TTC549 (cell line): ENCODE data around the gene C17orf107.

Source experiments
- FAIRE-seq: peaks from 2 replicates; lab custom pipeline; 2012; peaks lifted over from hg19 to GRCh38; lab: Jason Lieb, UNC

C17orf107 gene

DNA sequence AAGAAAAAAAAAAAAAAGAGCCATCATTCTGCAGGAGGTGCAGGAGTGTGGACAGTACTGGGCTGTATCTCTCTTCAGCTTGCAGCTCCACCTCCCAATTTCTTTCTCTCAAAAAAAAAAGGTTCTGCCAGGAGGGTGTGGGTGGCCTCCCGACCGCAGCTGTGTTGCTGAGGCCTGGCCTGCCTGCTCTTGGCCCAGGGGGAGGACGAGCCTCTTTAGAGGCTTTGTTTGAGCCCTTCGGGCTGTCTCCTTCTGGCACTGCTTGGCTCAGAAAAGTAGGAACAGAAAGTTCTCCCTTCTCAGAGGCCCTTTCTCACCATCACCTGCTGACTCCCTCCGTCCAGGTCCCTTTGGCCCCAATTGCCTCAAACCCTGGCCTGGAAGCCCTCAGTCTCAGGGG is 22.2 kb upstream of the C17orf107 start:
- no peak for FAIRE-seq

DNA sequence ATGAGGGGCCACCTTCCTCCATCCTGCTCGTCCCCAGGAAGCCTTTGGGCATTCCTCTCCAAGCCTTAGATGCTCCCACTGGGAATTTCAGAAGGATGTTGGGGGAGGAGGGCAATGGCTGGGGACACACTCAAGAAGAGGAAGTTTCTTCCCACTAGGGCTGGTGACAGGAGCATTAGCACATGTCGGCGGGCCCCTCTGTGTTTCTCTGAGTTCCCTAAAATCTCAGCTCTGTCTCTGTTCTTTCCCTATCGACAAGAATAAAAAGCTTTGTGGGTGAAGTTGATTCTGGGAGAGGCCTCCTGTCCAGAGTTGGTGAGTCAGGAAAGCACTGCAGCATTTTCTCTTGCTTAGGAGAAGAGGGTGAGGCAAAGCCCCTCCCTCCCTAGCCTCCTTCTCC is 19.7 kb upstream of the C17orf107 start:
- FAIRE-seq, result no peak

DNA sequence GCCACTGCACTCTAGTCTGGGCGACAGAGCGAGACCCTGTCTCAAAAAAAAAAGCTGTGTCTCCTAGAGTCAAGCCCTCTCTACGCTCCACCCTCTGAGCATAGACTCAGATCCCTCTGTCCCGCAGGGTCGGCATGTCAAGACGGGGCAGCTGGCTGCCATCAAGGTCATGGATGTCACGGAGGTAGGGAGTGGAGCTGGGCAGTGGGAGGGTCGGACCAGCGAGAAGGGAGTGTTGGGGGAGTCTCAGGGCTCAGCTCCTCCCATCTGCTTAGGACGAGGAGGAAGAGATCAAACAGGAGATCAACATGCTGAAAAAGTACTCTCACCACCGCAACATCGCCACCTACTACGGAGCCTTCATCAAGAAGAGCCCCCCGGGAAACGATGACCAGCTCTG is 18.5 kb upstream of the C17orf107 start:
- no peak for FAIRE-seq

DNA sequence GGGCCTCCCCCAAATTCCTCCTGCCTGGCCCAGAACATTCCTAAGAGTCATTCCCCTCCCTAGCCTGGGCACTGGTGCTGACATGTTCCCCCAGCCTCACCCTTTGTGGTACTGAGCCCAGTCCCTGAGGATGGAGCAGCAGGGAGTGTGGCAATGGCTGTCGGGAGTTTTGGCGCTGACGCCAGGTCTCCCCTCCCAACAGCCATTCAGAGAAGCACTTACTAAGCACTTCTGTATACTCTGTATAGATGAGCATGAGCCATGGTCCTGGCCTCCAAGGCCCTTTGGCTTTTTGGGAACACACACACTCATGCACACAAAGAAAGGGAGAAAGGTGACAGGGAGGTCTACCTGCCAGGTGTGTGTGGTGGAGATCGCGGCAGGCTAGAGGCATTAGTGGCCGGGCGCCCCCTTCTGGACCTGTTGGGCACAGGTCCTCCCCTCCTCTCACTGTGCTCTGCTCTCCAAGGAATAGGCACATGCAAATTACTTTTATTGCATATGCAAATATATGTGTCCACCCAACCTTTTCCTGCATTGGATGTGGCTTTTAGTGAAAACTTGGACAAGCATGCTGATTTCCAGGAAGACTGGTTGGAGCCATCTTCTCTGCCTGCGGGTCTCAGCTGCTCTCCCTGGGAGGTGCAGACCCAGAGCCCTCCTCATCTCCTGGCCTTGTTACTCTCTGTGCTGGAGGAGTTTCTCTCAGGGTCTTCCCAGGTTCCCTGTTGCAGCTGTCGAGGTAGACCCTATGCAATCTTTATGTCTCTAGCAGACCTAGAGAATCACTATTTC is 17.4 kb upstream of the C17orf107 start:
- no peak for FAIRE-seq

DNA sequence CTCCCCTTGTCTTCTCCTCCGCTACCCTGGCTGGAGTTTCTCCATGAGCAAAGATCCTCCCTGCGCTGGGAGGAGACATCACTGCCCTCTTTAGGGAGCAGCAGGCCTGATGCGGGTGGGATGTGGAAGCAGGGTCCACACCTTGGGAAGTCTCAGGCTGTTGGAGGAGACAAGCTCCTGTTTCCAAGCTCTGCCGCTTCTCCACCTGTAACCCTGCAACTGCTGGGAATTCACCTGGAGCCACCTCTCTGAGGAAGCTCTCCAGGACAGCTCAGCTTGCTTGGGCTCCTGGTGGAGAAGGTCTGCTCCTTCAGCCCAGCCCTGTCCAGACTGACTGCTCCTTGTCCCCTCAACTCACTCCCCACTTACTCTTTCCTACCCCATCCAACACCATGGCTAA is 14.8 kb upstream of the C17orf107 start:
- FAIRE-seq, result no peak

DNA sequence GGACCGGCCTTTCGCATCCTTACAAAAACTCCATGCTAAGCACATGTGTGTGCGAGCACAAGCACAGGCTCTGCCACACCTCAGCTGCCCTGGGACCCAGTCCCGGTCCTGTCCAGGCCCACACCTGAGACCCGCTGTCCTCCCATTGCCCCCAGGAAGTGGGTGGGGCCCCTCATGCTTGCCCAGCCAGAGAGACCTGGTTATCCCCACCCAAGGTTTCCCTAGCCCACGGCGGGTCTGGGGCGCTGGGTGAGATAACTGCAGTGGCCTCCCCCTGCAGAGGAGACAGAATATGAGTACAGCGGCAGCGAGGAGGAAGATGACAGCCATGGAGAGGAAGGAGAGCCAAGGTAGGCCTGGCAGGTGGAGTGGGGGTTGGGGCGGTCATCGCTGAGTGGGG is 12.5 kb upstream of the C17orf107 start:
- no peak for FAIRE-seq

DNA sequence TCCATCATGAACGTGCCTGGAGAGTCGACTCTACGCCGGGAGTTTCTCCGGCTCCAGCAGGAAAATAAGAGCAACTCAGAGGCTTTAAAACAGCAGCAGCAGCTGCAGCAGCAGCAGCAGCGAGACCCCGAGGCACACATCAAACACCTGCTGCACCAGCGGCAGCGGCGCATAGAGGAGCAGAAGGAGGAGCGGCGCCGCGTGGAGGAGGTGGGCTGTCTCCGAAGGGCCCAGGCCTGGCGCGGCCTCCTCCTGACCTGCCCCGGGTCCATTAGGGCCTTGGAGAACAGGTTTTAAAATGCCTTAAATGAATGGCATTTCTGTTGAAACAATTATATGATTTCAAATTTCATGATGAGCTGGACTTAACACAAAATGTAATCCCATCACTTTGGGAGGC is 11.8 kb upstream of the C17orf107 start:
- no peak for FAIRE-seq

DNA sequence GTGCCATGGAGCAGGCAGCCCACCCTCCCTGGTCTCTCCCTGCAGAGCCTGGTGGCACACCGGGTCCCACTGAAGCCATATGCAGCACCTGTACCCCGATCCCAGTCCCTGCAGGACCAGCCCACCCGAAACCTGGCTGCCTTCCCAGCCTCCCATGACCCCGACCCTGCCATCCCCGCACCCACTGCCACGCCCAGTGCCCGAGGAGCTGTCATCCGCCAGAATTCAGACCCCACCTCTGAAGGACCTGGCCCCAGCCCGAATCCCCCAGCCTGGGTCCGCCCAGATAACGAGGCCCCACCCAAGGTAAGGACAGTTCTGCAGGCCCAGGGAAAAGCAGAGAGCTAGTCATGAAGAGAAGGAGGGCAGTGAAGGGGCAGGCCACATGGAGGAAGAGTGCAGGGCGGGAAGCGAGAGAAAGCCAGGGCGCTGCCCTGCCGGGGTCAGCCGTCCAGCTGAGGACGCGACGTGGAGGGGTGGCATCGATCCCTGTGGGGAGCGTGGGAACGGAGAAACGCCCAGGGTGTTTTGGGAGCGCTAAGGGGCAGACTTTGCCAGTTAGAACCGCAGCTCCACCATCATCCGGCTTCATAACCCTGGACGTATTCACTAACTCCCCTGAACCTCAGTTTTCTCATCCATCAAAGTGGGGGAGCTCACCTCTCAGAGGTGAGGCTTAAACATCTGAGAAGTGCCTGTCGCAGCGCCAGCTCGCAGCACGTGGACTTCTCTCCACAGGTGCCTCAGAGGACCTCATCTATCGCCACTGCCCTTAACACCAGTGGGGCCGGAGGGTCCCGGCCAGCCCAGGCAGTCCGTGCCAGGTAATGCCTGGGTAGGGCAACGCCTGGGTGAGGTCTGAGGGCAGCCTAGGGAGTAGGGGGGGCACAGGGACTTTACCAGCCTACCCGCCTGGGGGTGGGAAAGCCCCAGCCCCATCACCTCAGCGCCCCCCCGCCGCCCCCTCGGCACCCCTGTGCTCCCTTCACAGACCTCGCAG is 7.6 kb upstream of the C17orf107 start:
- no peak for FAIRE-seq

DNA sequence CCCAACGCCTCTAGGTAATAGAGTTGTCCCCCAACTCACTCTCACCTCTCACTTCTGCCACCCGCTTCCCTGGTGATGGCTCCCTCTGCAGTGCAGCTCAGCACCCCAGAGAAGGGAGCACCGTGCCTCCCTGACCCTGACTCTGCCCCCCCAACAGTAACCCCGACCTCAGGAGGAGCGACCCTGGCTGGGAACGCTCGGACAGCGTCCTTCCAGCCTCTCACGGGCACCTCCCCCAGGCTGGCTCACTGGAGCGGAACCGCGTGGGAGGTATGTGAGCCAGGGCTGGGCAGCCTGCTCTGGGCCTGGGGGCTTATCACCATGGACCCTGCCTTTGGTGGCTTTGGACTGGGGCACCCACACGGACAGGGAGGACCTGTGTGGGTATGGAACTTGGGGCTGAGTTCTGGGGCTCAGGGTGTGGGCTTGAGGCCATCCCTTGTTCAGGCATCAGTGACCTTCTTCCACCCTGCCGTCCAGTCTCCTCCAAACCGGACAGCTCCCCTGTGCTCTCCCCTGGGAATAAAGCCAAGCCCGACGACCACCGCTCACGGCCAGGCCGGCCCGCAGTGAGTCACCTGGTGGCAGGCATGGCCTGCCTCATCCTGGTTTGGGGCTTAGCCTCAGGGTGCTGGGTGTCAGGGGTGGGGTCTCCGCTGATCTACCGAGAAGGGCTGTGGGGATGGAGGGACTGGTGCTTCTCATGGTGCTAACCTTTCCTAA is 6.7 kb upstream of the C17orf107 start:
- FAIRE-seq, result no peak

DNA sequence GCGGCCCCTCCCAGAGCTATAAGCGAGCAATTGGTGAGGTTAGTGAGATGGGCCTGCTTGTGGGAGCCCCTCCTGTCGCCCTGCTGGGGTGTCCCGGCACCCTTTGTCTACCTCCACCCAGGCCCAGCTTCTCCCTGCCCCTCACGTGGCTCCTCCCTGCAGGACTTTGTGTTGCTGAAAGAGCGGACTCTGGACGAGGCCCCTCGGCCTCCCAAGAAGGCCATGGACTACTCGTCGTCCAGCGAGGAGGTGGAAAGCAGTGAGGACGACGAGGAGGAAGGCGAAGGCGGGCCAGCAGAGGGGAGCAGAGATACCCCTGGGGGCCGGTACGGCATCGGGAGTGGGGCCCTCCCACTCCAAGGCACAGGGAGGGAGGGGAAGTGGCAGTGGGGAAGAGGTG is 6.1 kb upstream of the C17orf107 start:
- no peak for FAIRE-seq

DNA sequence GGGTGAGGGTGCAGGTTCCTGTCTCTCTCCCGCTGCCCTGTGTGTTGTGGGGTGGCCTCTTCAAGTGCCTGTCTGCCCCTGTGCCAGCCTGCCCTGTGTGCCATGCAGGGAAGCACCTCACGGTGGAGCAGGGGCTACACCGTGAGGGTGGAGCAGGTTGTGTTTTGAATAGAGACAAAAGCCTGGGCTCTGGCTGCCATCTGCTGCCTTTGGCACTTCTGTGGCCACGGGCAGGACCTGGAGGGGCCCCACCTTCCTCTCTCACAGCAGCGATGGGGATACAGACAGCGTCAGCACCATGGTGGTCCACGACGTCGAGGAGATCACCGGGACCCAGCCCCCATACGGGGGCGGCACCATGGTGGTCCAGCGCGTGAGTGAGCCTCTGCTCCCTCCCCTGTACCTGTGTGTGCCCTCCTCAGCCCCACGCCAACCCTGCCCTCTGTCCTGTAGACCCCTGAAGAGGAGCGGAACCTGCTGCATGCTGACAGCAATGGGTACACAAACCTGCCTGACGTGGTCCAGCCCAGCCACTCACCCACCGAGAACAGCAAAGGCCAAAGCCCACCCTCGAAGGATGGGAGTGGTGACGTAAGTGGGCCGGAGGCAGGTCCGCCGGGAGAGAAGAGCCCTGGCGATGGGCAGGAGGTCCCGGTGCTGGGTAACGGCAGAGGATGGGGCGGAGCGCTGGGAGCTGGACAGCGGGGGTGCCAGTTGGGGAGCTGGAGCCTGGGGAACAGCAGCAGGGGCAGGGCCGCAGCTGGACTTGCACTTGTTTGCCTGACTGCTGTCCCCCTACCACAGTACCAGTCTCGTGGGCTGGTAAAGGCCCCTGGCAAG is 5.4 kb upstream of the C17orf107 start:
- no peak for FAIRE-seq

DNA sequence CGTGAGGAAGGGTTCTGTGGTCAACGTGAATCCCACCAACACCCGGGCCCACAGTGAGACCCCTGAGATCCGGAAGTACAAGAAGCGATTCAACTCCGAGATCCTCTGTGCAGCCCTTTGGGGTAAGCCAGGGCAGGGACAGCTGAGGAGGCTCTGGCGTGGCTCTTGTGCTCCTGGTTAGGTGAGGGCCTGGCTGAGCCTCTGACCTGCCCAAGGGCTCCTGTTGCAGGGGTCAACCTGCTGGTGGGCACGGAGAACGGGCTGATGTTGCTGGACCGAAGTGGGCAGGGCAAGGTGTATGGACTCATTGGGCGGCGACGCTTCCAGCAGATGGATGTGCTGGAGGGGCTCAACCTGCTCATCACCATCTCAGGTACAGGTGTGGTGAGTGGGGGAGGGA is 4.2 kb upstream of the C17orf107 start:
- no peak for FAIRE-seq

DNA sequence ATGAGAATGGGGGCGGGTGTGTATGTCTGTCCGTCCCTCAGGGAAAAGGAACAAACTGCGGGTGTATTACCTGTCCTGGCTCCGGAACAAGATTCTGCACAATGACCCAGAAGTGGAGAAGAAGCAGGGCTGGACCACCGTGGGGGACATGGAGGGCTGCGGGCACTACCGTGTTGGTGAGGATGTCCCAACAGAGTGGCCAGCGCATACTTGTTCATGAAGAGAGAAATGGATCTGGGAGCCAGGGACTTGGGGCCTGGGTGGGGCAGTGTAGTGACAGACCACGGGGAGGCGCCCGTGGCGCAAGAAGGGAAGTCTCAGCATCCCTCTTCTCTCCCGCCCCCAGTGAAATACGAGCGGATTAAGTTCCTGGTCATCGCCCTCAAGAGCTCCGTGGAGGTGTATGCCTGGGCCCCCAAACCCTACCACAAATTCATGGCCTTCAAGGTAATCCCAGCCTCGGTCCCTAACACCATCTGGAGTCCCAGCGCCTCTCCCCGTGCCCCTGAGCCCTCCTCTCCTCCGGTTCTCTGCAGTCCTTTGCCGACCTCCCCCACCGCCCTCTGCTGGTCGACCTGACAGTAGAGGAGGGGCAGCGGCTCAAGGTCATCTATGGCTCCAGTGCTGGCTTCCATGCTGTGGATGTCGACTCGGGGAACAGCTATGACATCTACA is 3.5 kb upstream of the C17orf107 start:
- no peak for FAIRE-seq

DNA sequence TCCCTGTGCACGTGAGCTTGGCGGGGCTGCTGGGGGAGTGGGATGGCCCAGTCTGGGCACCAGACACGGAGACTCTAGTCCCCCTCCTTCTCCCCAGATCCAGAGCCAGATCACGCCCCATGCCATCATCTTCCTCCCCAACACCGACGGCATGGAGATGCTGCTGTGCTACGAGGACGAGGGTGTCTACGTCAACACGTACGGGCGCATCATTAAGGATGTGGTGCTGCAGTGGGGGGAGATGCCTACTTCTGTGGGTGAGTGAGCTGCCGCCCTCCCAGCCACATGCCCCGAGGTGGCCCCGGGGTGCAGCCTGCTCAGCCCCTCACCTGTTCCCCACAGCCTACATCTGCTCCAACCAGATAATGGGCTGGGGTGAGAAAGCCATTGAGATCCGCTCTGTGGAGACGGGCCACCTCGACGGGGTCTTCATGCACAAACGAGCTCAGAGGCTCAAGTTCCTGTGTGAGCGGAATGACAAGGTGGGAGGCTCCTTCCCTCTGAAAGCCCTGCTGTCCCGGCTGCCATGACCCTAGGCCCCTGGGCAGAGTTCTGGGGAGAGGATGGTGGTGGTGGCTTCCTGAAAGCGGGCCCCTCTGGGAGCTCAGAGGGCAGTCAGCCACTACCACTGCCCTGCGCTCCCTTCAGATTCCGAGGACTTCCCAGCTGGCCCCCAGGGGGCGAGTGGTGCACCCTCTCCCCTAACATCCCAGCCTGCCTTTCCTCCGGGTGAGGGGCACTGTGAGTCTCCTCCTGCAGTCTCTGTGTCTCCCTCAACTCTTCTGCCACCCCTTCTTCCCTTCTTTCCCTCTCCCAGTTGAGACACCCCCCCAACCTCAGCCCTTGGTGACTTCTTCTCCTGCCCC is 2.8 kb upstream of the C17orf107 start:
- FAIRE-seq, result no peak

DNA sequence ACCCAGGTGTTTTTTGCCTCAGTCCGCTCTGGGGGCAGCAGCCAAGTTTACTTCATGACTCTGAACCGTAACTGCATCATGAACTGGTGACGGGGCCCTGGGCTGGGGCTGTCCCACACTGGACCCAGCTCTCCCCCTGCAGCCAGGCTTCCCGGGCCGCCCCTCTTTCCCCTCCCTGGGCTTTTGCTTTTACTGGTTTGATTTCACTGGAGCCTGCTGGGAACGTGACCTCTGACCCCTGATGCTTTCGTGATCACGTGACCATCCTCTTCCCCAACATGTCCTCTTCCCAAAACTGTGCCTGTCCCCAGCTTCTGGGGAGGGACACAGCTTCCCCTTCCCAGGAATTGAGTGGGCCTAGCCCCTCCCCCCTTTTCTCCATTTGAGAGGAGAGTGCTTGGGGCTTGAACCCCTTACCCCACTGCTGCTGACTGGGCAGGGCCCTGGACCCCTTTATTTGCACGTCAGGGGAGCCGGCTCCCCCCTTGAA is 2.1 kb upstream of the C17orf107 start:
- FAIRE-seq, result no peak

DNA sequence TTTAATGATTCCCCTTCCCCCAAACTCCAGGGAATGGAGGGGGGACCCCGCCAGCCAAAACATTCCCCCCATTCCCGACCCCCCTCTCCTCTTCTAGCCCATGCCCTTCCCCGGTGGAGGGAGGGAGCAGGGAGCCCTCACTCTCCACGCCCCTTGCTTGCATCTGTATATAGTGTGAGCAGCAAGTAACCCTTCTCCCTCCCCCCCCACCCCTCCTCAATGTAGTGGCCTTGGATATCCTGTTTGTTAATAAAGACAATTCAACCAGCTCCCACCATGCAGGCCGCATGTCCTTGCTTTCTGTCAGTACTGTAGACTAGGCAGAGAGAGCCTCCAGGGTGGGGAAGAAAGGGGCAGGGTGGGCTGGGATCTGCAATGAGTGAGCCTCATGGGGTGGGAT is 1.6 kb upstream of the C17orf107 start:
- no peak for FAIRE-seq

DNA sequence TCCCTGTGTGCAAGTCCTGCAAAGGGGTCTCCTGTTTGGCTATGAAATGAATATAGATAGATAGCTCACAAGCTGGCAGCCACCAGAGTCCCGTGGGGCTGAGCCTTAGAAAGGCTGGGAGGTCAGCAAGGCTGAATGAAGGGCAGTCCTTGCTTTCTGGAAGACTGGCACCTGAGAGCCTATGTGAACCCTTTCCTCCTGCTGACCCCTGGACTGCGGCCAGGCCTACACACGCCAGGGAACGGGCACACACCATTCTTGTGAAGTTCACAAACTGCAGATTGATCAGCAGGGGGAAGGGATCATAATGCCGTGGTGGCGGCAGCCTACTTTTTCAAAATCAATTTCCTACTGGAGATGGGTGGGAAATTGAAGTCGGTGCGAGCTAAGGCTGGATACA is 985 bp upstream of the C17orf107 start:
- no peak for FAIRE-seq

DNA sequence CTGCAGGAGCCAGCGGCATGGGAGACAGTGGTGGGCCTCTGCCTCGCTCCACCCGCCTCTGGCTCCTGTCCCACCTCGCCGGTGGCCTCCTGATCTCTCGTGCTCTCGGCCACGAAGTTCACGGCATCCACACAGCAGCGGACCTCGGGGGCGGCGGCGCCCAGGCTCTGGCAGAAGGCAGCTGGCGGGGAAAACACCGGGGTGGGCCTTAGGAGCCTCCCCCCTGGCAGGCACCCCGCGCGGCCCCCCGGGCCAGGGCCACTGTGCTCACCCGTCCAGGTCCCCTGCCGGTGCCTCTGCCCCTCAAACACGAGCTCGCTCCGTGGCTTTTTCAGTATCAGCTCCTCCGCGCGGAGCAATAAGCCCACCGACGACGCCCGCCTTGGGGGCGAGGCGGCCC is 409 bp upstream of the C17orf107 start:
- no peak for FAIRE-seq

DNA sequence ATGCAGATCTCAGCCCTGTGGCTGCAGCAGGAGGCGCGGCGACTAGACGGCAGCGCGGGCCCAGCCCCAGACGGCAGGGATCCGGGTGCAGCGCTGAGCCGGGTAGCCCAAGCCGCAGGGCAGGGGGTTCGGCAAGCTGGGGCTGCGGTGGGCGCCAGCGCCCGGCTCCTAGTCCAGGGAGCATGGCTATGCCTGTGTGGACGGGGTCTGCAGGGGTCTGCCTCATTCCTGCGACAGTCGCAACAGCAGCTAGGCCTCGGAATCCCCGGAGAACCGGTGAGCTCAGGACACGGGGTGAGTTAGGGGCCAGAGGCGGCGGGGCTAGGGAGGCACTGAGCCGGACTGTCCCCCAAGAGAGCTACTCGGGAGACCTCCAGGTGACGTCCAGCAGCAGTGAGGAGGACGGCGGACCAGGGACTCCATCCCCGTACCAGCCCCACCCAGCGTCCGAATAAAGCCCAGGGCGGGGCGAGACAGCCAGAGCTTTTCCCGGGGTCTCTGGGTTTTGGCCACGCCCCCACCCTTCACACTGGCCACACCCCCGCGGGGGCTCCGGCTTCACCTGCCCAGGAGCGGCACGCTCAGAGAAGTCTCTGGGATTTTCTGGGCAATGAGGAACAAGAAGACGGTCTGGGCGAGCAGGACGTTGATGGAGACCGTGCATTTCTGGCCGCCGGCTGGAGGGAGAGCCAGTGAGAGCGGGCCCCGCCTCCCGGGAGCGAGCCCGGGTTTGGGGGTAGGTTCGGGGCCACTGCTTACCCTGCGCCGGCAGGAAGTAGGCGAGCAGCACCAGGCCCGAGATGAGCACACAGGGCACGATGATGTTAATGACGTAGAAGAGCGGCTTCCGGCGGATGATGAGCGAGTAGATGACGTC is 1.1 kb downstream of the C17orf107 start:
- FAIRE-seq, result no peak
